Heart left ventricle (tissue), 16 donors: Measurements from ENCODE around the gene STRA6. TPM values are rescaled to one million over a fixed set of nuclear protein-coding genes. Genes with fewer than 3 reads are reported as not detected.

Source experiments
- ATAC-seq, 4 donors: fragments of 200-7000 bp; cut with Tn5 transposase; one replicate each; pipeline ENCODE4 v1.9.1; 2020 to 2022; ENCODE audit warnings: moderate library complexity in 4 of 4, mild to moderate bottlenecking in 3 of 4, moderate number of reproducible peaks in 1 of 4
- DNase-seq, 5 donors: peaks; one replicate each; pipeline ENCODE4 v3.0.0-alpha.2; 2020
- H3K27ac ChIP-seq, 12 donors: fragments of 200-600 bp; sonication (generic) in 4 of 12; one replicate each; pipeline versions ENCODE4 v1.5.0 to v1.8.0; 2016 to 2022; ENCODE audit warnings: mild to moderate bottlenecking in 2 of 12
- H3K27me3 ChIP-seq, 9 donors: fragments of 200-600 bp; sonication (generic) in 2 of 9; one replicate each; pipeline versions ENCODE4 v1.5.1 to v1.8.0; 2016 to 2022; ENCODE audit warnings: mild to moderate bottlenecking in 3 of 9
- H3K36me3 ChIP-seq, 9 donors: fragments of 200-600 bp; sonication (generic) in 2 of 9; one replicate each; pipeline versions ENCODE4 v1.5.0 to v1.8.0; 2018 to 2022; ENCODE audit warnings: mild to moderate bottlenecking in 2 of 9
- H3K4me1 ChIP-seq, 12 donors: fragments of 200-600 bp; sonication (generic) in 4 of 12; one replicate each; pipeline versions ENCODE4 v1.5.0 to v1.8.0; 2016 to 2022; ENCODE audit warnings: mild to moderate bottlenecking in 3 of 12
- H3K4me3 ChIP-seq, 12 donors: fragments of 200-600 bp; sonication (generic) in 4 of 12; one replicate each; pipeline versions ENCODE4 v1.5.0 to v1.8.0; 2017 to 2022; ENCODE audit warnings: mild to moderate bottlenecking in 9 of 12, moderate library complexity in 4 of 12
- H3K9me3 ChIP-seq, 12 donors: fragments of 200-600 bp; sonication (generic) in 4 of 12; one replicate each; pipeline versions ENCODE4 v1.5.0 to v1.8.0; 2016 to 2022; ENCODE audit warnings: mild to moderate bottlenecking in 1 of 12
- POLR2A ChIP-seq, 2 donors: fragments of 450-650 bp; IDR thresholded peaks; one replicate each; pipeline ENCODE4 v1.6.1; 2017; ENCODE audit warnings: antibody characterized with exemption in 2 of 2, mild to moderate bottlenecking in 2 of 2, moderate library complexity in 2 of 2
- WGBS, 4 donors: extraction: QIAGEN DNeasy Blood & Tissue Kit in 2 of 4; methylation state at CpG; one replicate each; pipeline versions ENCODE4 v1.1.5 to v1.1.7; 2013 to 2018; 5-methylcytosine and 5-hydroxymethylcytosine counted together
- intact Hi-C, 10 donors: fragments of 100-400 bp; cut with DNase I; formaldehyde crosslinking; loops; one replicate each; pipeline versions ENCODE4 v1.11.1 to v1.14.2; 2022
- polyA plus RNA-seq, 2 donors: library from polyadenylated mRNA; stranded (reverse); fragments of 200-250 nt; gene quantifications; one replicate each; pipeline ENCODE4 v1.2.3, GENCODE V29; 2013
- total RNA-seq, 9 donors: library from RNA; depleted of rRNA in 2 of 9; stranded (reverse); fragments of >200 nt in 2 of 9; fragmentation: NEBNext Ultra II Directional in 3 of 9; extraction: Animal tissue kit (Norgen Biotek cat#: 25700) in 3 of 9; gene quantifications; one replicate each; pipeline versions ENCODE4 v1.1.0 to v1.2.4, GENCODE V29; 2016 to 2023
- TF ChIP-seq, protein P1 (sequence below), 12 donors: fragments of 200-600 bp; sonication (generic) in 4 of 12; IDR thresholded peaks; one replicate each; pipeline versions ENCODE4 v1.5.0 to v1.8.0; 2018 to 2022; ENCODE audit warnings: antibody characterized with exemption in 12 of 12, mild to moderate bottlenecking in 5 of 12
- donor health status: ischemic (EF 13 %, LVEDD 7.1; RV severe dilation, severe dysfunction).
- donor health status: healthy with polysubstance abuse.
- donor health status: DM: no; HTN: yes; CAD: no.
- donor health status: DM: no; HTN: no; CAD: no.
- donor health status: ischemic (EF 25% LVEDD 6.9; RV normal size, moderate dysfunction).
- donor health status: ischemic (EF 25% LVEDD 5.7; RV mildly dilated, moderate dysfunction).
- donor health status: healthy.
- donor health status: DM: yes; HTN: yes; CAD: no.
- donor health status: ischemic (EF 35%, LVEDD 5.7; RV mildly dilated, moderate dysfunction).
- donor health status: nonischemic (EF 11% LVEDD 7.7; RV severe dilation, severe dysfunction).
- donor health status: DM: yes; HTN: yes; CAD: no.
- donor health status: PGD.
- donor health status: ischemic (EF 29% LVEDD 5.4; RV normal size, mild dysfunction).
- donor health status: nonischemic (EF 23%, LVEDD 6.1; RV moderate dilation, normal function).

STRA6 gene
- total and polyA plus RNA-seq, 11 donors = 0.08 to 0.24 (median 0.14) TPM; not detected in 8

DNA sequence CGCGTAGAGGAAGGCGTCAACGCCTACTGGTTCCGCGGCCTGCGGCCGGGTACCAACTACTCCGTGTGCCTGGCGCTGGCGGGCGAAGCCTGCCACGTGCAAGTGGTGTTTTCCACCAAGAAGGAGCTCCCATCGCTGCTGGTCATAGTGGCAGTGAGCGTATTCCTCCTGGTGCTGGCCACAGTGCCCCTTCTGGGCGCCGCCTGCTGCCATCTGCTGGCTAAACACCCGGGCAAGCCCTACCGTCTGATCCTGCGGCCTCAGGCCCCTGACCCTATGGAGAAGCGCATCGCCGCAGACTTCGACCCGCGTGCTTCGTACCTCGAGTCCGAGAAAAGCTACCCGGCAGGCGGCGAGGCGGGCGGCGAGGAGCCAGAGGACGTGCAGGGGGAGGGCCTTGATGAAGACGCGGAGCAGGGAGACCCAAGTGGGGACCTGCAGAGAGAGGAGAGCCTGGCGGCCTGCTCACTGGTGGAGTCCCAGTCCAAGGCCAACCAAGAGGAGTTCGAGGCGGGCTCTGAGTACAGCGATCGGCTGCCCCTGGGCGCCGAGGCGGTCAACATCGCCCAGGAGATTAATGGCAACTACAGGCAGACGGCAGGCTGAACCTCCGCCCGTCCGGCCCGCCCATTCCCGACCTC is 68.1 kb downstream of the STRA6 start:
- peaks cover 0 to 15% (median 0%) of the 10 kb centered on the region in 9 donors for H3K36me3 ChIP-seq
- intact Hi-C loops = loop anchor here in 5 of 10 donors (5.0 to 10.0 kb wide), 8 partner anchors 38 to 183 kb away; partner anchors contain the start of genes ISLR (in 2 of the 5) and CCDC33 (in 1 of the 5)
- H3K4me1 ChIP-seq = peaks cover 0 to 68% (median 32%) of the 10 kb centered on the region in 12 donors

DNA sequence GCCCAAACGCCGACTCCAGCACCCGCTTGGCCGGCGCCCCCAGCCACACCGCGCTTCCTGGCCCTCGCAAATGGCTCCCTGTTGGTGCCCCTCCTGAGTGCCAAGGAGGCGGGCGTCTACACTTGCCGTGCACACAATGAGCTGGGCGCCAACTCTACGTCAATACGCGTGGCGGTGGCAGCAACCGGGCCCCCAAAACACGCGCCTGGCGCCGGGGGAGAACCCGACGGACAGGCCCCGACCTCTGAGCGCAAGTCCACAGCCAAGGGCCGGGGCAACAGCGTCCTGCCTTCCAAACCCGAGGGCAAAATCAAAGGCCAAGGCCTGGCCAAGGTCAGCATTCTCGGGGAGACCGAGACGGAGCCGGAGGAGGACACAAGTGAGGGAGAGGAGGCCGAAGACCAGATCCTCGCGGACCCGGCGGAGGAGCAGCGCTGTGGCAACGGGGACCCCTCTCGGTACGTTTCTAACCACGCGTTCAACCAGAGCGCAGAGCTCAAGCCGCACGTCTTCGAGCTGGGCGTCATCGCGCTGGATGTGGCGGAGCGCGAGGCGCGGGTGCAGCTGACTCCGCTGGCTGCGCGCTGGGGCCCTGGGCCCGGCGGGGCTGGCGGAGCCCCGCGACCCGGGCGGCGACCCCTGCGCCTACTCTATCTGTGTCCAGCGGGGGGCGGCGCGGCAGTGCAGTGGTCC is 68.7 kb downstream of the STRA6 start:
- H3K4me1 ChIP-seq = peaks cover 0 to 75% (median 36%) of the 10 kb centered on the region in 12 donors
- no peak overlapping the region for H3K27ac ChIP-seq
- DNase-seq (no peak), ATAC-seq (no peak)
- 35 to 66% (median 51%) methylated on average over 22 to 71 of the region's 71 CpGs for WGBS, 4 donors
- H3K4me3 ChIP-seq = no peak overlapping the region
- no peaks in the 10 kb centered on the region for H3K9me3 ChIP-seq
- TF ChIP-seq, protein P1, sequence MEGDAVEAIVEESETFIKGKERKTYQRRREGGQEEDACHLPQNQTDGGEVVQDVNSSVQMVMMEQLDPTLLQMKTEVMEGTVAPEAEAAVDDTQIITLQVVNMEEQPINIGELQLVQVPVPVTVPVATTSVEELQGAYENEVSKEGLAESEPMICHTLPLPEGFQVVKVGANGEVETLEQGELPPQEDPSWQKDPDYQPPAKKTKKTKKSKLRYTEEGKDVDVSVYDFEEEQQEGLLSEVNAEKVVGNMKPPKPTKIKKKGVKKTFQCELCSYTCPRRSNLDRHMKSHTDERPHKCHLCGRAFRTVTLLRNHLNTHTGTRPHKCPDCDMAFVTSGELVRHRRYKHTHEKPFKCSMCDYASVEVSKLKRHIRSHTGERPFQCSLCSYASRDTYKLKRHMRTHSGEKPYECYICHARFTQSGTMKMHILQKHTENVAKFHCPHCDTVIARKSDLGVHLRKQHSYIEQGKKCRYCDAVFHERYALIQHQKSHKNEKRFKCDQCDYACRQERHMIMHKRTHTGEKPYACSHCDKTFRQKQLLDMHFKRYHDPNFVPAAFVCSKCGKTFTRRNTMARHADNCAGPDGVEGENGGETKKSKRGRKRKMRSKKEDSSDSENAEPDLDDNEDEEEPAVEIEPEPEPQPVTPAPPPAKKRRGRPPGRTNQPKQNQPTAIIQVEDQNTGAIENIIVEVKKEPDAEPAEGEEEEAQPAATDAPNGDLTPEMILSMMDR (IDR thresholded peaks at IDR 0.05) = no peak
- TF ChIP-seq POLR2A (IDR thresholded peaks at IDR 0.05) = no peak
- H3K36me3 ChIP-seq = peaks cover 0 to 15% (median 0%) of the 10 kb centered on the region in 9 donors
- H3K27me3 ChIP-seq = peaks cover 15 to 96% (median 62%) of the 10 kb centered on the region in 9 donors
- intact Hi-C loops = loop anchor here in 3 of 10 donors (5.0 to 10.0 kb wide), 3 partner anchors 77 to 108 kb away; no protein-coding TSS in a partner anchor

More for the DNA sequence above, 68.1 kb downstream of the STRA6 start:
- no peaks in the 10 kb centered on the region for H3K9me3 ChIP-seq
- H3K4me3 ChIP-seq = no peak overlapping the region
- peak; percentile 34 to 68 (median 54) for DNase-seq
- TF ChIP-seq POLR2A (IDR thresholded peaks at IDR 0.05) = no peak
- TF ChIP-seq, protein P1 (IDR thresholded peaks at IDR 0.05) = peak; percentile 17 to 59 (median 40)
- H3K27ac ChIP-seq = peak overlapping the region in 2 of 12 donors; percentile 73 to 97
- 40 to 61% (median 44%) methylated on average over 42 to 53 of the region's 53 CpGs for WGBS, 4 donors
- peak in 2 of 4 donors; percentile 42 to 44 for ATAC-seq
- peaks cover 9 to 96% (median 56%) of the 10 kb centered on the region in 9 donors for H3K27me3 ChIP-seq

DNA sequence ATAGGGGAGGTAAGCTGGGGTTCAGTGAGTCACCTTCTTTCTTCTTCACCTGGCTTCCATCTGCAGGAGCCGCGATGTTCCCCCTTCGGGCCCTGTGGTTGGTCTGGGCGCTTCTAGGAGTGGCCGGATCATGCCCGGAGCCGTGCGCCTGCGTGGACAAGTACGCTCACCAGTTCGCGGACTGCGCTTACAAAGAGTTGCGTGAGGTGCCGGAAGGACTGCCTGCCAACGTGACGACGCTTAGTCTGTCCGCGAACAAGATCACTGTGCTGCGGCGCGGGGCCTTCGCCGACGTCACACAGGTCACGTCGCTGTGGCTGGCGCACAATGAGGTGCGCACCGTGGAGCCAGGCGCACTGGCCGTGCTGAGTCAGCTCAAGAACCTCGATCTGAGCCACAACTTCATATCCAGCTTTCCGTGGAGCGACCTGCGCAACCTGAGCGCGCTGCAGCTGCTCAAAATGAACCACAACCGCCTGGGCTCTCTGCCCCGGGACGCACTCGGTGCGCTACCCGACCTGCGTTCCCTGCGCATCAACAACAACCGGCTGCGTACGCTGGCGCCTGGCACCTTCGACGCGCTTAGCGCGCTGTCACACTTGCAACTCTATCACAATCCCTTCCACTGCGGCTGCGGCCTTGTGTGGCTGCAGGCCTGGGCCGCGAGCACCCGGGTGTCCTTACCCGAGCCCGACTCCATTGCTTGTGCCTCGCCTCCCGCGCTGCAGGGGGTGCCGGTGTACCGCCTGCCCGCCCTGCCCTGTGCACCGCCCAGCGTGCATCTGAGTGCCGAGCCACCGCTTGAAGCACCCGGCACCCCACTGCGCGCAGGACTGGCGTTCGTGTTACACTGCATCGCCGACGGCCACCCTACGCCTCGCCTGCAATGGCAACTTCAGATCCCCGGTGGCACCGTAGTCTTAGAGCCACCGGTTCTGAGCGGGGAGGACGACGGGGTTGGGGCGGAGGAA is 69.6 kb downstream of the STRA6 start:
- Histone ChIP-seq H3K36me3 (peaks cover 0 to 15% (median 0%) of the 10 kb centered on the region in 9 donors), H3K9me3 (no peaks in the 10 kb centered on the region), H3K4me1 (peaks cover 0 to 83% (median 40%) of the 10 kb centered on the region in 12 donors), H3K4me3 (no peak overlapping the region), H3K27me3 (peaks cover 15 to 96% (median 71%) of the 10 kb centered on the region in 9 donors), H3K27ac (peak overlapping the region in 5 of 12 donors; percentile 11 to 75 (median 43))
- ATAC-seq (no peak), DNase-seq (no peak)
- TF ChIP-seq, protein P1 (IDR thresholded peaks at IDR 0.05) = peak in 3 of 12 donors; percentile 6 to 27 (median 14)
- TF ChIP-seq POLR2A (IDR thresholded peaks at IDR 0.05) = no peak
- intact Hi-C loops = loop anchor here in 3 of 10 donors (5.0 to 10.0 kb wide), 3 partner anchors 76 to 109 kb away; no protein-coding TSS in a partner anchor
- 33 to 47% (median 40%) methylated on average over 62 to 90 of the region's 90 CpGs for WGBS, 4 donors
